IPS-NIHi7 (cell line): ENCODE results near the gene WNT5B.

ENCODE experiments used
- DNase-seq: peaks from one replicate; pipeline ENCODE4 v3.0.0; 2012; ENCODE audit warnings: mixed read lengths; ENCODE audit errors: extremely low spot score

WNT5B gene

DNA sequence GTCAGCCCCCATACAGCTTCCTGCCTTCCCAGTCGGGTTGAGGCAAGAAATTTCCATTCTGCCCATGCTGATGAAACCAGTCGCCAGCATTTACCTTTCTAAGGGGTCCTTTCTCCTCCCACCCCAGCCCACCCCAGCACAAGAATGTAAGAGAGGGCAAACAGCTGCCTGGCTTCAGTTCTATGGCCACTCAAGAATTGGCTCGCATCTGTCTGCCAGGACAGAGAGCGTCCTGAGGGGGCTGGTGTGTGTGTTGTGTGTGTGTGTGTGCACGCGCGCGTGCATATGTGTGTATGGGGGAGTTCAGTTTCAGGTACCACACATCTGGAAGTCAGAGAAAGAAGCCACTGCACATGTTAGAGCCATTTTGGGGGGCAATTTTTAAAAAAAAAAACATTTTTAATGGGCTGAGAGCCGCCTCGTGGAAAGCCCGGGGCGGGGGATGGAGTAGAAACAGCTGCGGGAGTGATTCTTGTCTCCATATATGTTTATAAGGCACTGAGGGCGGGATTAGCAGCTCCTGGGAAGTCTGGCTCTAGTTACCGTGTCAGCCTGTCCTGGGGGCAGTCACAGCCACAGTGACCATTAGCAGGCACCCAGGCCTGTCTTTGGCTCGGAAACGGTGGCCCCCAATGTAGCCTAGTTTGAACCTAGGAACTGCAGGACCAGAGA, at the start of gene WNT5B:
Gene WNT5B (plus strand): TSS at position 566 of the 672 bp plus-strand sequence. CDS start 2,124 bp downstream, outside the sequence.
- DNase-seq: no peak

DNA sequence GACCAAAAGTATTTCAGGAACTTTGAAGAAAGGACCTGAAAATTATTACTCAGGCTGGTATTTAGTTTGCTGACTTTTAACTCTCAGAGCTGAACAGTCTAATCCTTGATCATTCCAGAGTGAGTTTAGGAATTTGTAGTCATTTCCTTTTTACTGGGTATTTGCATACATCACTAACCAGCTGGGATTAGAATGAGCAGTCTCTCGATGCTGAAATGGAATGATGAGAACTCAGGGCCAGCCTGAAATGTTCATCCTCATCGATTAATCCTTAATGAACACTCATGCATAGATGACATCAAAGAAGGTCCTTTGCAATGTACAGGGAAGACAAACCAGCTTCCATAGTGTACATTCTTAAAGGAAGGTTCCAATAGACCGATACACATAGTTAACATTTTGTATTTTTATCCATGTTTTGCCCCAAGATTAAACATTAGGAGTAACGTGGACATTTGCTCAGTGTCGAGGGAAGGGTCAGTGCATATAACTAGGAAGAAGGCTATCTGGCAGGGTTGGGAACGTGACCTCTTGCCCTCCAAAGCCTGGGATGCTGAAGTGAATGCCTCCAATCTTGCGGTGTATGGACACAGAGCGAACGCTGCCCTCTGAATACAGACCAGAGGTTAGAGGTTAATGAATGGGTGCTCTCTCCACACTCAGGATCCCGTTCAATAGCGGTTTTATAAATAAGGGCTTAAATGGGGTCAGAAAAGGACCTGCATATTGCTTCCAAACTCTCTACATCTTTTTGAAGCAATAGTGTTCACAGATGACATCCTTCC, 49.2 kb upstream of the WNT5B start:
- DNase-seq: no peak

GRCh38 chr12:1580526-1580925, 48.5 kb upstream of the WNT5B start:
- DNase-seq: no peak

DNA sequence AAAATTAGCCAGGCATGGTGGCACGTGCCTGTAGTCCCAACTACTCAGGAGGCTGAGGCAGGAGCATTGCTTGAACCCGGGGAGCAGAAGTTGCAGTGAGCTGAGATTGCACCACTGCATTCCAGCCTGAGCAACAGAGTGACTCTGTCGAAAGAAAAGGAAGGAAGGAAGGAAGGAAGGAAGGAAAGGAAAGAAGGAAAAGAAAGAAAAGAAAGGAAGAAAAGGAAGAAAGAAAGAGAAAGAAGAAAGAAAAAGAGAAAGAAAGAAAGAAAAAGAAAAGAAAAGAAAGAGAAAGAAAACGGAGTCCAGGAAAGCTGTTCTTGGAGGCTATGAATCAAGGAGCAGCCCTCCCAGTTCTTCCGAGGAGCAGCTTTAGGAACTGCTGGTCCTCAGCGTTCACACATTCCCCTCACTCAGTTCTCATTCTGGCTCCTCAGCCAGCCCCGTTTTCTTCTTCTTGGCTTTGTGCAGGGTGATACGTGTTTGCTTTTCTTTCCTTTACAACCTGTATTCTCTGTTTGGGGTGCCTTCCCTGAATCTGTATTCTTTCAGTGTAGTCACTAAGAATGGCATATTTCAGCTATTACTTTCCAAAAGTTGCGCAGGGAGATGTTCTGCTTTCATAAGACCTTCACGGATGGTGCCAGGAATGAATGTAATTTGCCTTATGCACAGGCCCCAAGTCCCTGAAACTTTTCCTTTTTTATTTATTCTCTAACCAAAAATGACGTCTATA, 46.9 kb upstream of the WNT5B start:
- DNase-seq: no peak

DNA sequence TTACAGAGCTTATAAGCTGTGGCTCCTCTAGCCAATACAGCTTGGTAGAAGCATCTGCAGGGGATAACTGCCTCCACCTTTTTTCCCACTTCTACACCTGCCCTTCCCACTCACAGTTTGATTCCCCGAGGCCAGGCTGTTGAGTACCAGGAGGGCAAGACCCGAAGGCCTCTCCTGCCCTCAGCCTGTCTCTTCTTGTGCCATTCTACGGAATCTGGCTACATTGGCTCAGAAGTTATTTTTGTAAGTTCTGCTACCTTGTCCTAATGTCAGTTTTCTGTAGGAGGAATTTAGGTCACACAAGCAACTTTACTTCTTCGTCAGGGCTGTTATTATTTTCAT, 46.4 kb upstream of the WNT5B start:
- no peak for DNase-seq

DNA sequence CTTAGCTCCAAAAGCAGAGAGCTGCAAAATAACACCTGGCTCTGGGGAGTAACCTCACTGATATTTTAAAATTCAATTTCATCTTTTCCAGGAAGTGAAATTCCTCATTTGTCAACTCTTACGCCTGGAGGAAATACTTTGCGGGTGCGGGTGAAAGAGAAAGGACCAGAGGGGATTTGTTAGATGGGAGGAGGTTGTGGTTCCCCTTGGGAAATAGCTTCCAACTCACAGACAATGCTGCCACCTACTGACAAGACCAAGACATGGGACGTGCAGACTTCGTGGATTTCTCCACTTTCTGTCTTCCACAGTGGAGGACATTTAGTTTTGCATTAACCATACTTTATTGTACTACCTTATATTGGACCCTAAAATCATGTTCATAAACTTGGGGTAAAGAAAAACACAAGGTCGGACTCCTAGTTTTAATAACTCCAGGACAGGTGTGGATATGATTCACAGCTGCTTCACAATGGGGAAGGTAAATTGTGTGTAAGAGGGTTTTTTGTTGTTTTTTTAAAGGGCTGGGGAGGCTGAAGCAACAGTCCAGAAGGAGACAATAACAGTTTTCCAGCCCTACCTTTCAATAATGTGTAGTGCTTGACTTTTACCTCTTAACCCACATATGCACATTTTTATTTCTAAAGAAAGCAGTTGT, 45.5 kb upstream of the WNT5B start:
- peak; percentile 75 for DNase-seq

GRCh38 chr12:1584326-1584725, 44.7 kb upstream of the WNT5B start:
- no peak for DNase-seq

DNA sequence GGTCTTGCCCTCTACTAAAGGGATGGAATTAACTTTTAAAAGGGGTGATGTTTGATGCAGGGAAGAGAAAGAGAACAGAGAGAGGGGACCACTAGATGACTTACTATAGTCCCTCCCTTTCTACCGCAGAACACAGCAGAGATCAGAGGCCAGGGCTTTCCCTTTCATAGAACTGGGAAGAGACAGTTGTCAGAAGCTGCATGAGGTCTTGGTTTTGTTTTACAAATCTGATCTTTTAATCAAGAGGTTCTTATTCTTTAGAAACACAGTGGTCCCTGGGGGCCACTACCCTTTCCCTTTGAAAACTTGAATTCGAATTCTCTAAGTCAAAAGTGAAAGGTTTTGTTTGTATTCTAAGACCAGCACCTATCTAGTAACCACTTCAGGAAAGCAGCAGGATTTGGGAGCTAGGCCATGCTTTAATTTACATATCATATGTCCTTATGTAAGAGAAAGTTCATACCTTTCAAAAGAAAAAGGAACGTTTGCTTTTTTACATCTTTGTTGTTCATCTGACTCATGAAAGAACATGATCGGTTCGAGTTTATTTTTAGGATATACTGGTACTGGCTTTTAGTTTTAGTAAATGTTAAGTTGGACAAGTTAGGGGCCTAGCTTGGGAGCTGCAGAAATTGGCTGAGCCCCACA, 41.0 kb upstream of the WNT5B start:
- peak; percentile 29 for DNase-seq

GRCh38 chr12:1588575-1588947, 40.5 kb upstream of the WNT5B start:
- DNase-seq: no peak

DNA sequence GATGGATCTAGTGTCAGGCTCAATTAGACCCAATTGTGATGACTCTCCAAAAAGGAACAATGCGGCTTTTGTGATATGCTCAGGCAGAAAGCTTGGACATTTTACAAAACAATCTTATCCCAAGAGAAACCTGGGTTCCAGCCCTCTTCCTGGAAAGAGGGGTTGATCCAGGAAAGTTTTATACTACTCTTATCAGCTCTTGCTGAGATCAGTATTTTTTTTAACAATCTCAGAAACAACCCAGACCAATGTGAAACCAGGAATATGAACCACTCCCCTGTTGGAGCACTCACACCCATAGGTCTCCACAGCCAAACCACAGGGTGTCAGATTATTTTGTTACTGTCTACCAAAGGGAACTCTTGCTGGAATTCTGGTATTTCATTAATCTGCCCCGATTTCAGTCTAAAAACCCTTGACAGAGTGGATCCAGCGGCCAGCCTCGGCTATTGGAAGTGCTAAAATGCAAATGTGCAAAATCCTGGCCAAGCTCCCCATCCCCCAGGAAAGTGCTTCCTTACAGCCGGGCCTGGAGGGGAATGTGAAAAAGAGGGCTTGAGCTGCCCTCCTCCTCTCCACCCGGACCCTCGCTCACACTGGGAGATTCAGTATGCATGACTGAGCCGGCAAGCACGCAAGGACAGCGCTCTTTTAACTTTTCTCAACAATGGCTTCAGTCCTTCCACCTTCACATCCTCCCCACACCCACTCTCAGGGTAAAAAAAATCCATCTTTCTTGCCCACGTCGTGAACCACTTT, 38.6 kb upstream of the WNT5B start:
- peak; percentile 87 for DNase-seq

DNA sequence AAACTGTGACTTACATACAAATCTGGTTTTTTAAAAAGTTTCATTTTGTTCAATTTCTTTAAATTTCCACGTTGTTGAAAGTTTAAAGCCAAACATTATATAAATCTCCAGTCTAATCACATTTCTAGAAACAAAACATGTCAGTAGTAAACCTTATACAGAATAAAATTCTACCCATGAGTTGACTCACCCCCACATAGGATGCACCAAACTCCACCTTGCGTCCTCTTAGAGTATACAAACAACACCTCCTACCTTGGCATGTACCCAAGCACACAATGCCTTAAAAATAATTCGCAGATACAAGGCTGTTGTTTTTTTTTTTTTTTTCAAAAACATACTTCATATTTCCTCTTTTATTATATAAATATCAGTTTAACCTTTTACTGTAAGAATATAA, 38.0 kb upstream of the WNT5B start:
- DNase-seq: peak; percentile 34

DNA sequence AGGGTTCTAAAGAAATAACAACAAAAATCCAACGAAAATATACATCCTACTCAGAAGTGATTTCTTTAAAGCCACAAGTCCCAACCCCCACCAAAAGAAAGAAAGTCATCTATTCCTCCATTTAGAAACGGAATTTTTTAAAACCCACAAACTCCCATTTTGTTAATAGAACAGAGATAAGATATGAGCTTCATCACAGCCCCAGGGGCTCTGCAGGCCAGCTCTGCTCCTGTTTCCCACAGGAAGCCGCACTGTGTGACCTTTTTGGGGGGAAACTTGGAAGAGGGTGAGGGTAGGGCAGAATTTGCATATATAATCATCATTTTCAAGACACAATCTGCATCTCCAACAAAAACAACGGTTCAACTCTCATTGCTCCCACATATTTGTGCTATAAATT, 37.5 kb upstream of the WNT5B start:
- DNase-seq: no peak

DNA sequence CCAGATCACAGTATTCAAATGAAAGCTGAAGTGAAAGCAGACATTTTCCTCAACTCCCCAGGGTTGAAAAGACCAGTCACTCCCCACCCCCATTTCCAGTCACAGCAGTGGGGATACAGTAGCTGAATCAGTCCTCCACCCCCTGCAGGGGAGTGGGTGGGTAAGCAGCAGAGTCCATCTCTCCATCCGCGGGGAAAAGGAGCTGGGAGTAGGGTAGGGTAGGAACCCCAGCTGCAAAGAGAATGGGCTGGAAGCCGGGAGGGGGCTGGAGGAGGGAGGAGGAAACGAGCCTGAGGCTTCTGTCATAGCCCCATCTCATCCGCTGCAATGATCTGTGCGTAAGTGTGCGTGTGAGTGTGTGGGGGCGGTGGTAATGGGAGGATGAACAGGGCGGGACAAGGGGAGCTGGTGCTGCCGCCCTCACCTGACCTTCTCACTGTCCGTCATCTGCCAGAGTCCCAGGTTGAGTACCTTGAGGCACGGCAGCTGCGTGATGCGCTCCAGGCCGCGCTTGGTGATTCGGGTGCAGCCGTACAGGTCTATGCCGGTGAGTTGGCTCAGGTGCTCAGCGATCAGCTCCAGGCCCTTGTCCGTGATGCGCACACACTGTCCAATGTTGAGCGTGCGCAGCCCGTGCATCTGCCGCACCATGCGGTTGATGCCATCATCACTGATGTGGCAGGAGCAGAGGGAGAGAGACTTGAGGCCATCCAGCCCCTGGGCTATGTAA, 36.4 kb upstream of the WNT5B start:
- DNase-seq: peak; percentile 45

GRCh38 chr12:1593174-1594005, 35.6 kb upstream of the WNT5B start:
- no peak for DNase-seq

DNA sequence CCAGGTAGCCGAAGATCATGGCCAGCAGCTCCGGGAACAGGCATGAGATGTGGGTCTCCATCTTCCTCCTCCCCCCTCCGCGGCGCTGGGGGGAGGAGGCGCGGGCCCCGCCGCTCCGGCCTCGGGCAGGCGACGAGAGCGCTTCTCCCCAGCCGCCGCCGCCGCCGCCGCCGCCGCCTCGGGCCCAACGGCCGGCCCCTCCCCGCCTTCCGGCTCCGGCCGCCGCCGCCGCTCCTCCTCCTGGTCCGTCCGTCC, 35.1 kb upstream of the WNT5B start:
- DNase-seq: peak; percentile 43

- peak; percentile 82 for DNase-seq
These were observed 34.6 kb upstream of the WNT5B start, which contains the start of gene FBXL14 for GRCh38 chr12:1594261-1595025. TSS of gene FBXL14 (minus strand) at chr12:1594581. CDS start at chr12:1594066, 515 bp downstream.

DNA sequence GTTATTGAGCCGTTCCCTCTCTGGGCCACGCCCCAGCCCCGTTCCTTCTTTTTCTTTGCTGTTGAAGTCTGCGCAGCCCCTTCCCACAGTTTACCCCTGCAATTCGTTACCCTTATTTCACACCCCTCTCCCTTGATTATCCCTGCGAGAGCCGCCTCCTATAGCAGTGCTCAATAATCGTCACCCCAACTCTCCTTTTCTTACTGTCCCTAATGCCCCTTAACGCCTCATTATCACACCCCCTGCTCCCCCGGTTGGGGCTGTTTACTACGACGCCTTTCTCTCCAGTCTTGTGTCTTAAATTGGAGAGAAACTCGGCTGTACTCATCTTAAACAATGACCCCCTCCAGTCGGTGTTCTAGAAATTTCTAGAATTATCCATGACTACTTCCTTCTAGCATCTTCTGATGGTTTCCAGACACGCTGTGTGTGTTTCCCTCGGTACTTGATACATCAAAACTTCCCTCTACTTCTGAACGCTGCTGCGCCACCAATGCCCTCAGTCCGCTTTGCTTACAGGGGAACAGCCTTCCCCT, 33.9 kb upstream of the WNT5B start:
- DNase-seq: no peak

DNA sequence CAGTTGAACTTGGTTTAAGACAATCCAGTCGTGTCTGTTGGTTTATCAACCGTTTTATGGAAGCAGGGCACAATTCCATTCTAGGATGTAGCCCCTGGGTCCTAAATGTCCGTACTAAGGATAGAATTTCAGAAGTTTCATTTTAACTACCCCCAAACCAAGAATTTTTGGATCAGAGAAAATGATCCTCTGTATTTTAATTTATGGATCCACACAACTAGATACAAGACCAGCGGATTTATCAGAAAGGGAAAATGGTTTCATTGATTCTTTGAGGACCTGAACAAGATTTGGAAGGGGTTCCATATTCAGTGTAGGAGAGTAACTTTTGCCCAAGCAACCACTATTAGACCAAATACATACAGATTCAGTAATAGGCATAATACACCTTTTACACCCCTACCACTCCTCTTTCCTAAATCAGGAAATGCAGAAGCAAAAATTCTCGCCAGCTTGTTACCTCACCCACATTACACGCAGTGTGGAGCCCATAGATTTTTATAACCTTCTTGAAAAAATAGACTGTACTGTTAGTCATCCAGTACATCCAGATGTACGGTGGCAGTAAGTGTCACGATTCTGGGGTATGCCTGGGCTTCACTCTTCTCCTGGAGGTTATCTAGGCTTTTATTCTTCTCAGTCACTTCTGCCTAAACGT, 33.2 kb upstream of the WNT5B start:
- DNase-seq: no peak
